Fibroblast of skin of back (primary cell): ENCODE results near the gene DNAJC28. TPM values are rescaled to one million over a fixed set of nuclear protein-coding genes. Genes with fewer than 3 reads are reported as not detected.
"Not testable (repeated sequence)": the region's sequence is repeated elsewhere in the genome, so short reads cannot be mapped to it uniquely, and the experiment has no call there.

Source experiments
- DNase-seq: peaks from one replicate; pipeline ENCODE4 v3.0.0-alpha.2; 2013
- polyA plus RNA-seq, 2 experiments: library from polyadenylated mRNA; unstranded; fragments of 120-200 nt; gene quantifications; one replicate each; pipeline ENCODE4 v1.2.1, GENCODE V29; 2013; ENCODE audit not compliant: insufficient read length in 2 of 2

Gene DNAJC28
- 1.0 TPM for polyA plus RNA-seq (2013, experiment 1 of 2; ENCODE audit: insufficient read length)
- polyA plus RNA-seq (2013, experiment 2 of 2; ENCODE audit: insufficient read length): 1.6 TPM

GRCh38 chr21:33491373-33492102 is at the start of gene DNAJC28:
Gene DNAJC28 (minus strand): TSS chr21:33491716. CDS start chr21:33489393, 2,323 bp downstream.
- DNase-seq: peak; percentile 93

GRCh38 chr21:33541105-33541711 is 49.7 kb upstream of the DNAJC28 start:
- DNase-seq: peak; percentile 5

- no peak for DNase-seq
Measured at GRCh38 chr21:33540711-33541104, 49.2 kb upstream of the DNAJC28 start.

- peak; percentile 62 for DNase-seq
Measured at GRCh38 chr21:33539616-33540015, 48.1 kb upstream of the DNAJC28 start.

- DNase-seq: no peak
Measured at GRCh38 chr21:33537212-33537611, 45.7 kb upstream of the DNAJC28 start.

- no peak for DNase-seq
Measured at GRCh38 chr21:33531007-33531406, 39.5 kb upstream of the DNAJC28 start.

- DNase-seq: no peak
Measured at GRCh38 chr21:33522953-33523349, 31.4 kb upstream of the DNAJC28 start.

- DNase-seq: no peak
Measured at GRCh38 chr21:33522297-33522952, 30.9 kb upstream of the DNAJC28 start.

GRCh38 chr21:33518899-33519298 is 27.4 kb upstream of the DNAJC28 start:
- no peak for DNase-seq

- no peak for DNase-seq
Measured at GRCh38 chr21:33514229-33514628, 22.7 kb upstream of the DNAJC28 start.

GRCh38 chr21:33512481-33512880 is 21.0 kb upstream of the DNAJC28 start:
- DNase-seq: no peak

GRCh38 chr21:33511639-33512038 is 20.1 kb upstream of the DNAJC28 start:
- no peak for DNase-seq

GRCh38 chr21:33510826-33511225 is 19.3 kb upstream of the DNAJC28 start:
- no peak for DNase-seq

- DNase-seq: not testable (repeated sequence)
Measured at GRCh38 chr21:33507003-33507402, 15.5 kb upstream of the DNAJC28 start.

GRCh38 chr21:33505833-33506232 is 14.3 kb upstream of the DNAJC28 start:
- DNase-seq: no peak

- DNase-seq: no peak
Measured at GRCh38 chr21:33496345-33496744, 4.8 kb upstream of the DNAJC28 start.

GRCh38 chr21:33495743-33496142 is 4.2 kb upstream of the DNAJC28 start:
- no peak for DNase-seq

GRCh38 chr21:33493756-33494155 is 2.2 kb upstream of the DNAJC28 start:
- no peak for DNase-seq

GRCh38 chr21:33492571-33492970 is 1.1 kb upstream of the DNAJC28 start:
- no peak for DNase-seq

- DNase-seq: peak; percentile 3
Measured at GRCh38 chr21:33490991-33491372, 534 bp downstream of the DNAJC28 start.

GRCh38 chr21:33488936-33489335 is 2.6 kb downstream of the DNAJC28 start:
- DNase-seq: no peak

- DNase-seq: no peak
Measured at GRCh38 chr21:33487996-33488395, 3.5 kb downstream of the DNAJC28 start.

GRCh38 chr21:33481314-33481943 is 10.1 kb downstream of the DNAJC28 start:
- peak; percentile 30 for DNase-seq
